Mesothelial cell of epicardium (in vitro differentiated cells): ENCODE measurements around the gene TMEFF2. TPM values are rescaled to one million over a fixed set of nuclear protein-coding genes. Genes with fewer than 3 reads are reported as not detected.
A peak's percentile ranks its signal among the peaks of the same experiment; 100 is the strongest.

Experiments used
- DNase-seq, 2 experiments: peaks; one replicate each; pipeline ENCODE4 v3.0.0; 2021; ENCODE audit warnings: low spot score in 2 of 2; ENCODE audit not compliant: unreplicated experiment in 2 of 2
- H3K27ac Mint-ChIP-seq: 2 replicates; pipeline ENCODE4 v1.8.0; 2021; ENCODE audit warnings: mixed read lengths
- H3K27me3 Mint-ChIP-seq: 2 replicates; pipeline ENCODE4 v1.8.0; 2021; ENCODE audit warnings: low read depth, mixed read lengths
- H3K36me3 Mint-ChIP-seq: 2 replicates; pipeline ENCODE4 v1.8.0; 2021; ENCODE audit warnings: mixed read lengths
- H3K4me1 Mint-ChIP-seq: 2 replicates; pipeline ENCODE4 v1.8.0; 2021; ENCODE audit warnings: mixed read lengths
- H3K4me3 Mint-ChIP-seq: 2 replicates; pipeline ENCODE4 v1.8.0; 2021; ENCODE audit warnings: mild to moderate bottlenecking, moderate library complexity, mixed read lengths
- H3K9me3 Mint-ChIP-seq: 2 replicates; pipeline ENCODE4 v1.8.0; 2021; ENCODE audit warnings: mixed read lengths
- total RNA-seq: library from RNA; stranded (reverse); gene quantifications from 3 replicates; pipeline ENCODE4 v1.2.1, GENCODE V29; 2021
- TF ChIP-seq, protein P1 (sequence below): fragments of 200-600 bp; sonication (generic); IDR thresholded peaks from one replicate; pipeline ENCODE4 v1.5.0; 2021; ENCODE audit warnings: antibody characterized with exemption; ENCODE audit not compliant: unreplicated experiment

The TMEFF2 gene
- total RNA-seq, 1 donor from 2014 or later: 18.1 TPM

DNA sequence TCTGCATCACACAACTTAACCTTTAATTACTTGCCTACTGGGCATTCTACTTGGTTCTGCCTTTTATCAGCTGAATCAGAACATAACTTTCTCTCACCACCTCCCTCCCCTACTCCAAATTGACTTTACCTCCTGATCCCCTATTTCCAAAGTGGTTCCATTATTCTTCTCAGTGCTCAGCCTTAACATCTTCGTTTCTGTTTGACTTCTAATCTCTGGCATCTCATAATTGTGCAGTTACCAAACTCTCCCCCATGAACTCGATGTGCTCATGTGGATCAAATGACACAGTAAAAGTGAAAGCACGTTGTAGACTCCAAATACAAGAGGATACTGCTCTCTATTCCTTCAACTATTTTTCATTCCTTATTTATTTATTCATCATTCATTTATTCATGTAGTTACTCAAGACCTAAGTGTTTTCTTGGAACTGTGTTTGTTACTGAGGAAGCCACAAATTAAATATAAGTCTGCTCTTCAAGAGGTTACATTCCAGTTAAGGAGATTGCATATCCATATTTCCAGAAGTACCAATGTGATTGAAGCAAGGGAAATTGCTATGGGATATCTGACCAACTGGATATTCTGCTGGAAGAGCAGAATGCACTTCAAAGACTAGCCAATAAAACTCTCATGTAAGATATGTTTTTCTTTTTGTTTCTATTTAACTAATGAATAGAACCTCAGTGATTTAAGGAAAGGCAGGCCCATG is 158.8 kb downstream of the TMEFF2 start:
- no peak for DNase-seq
- H3K4me1 Mint-ChIP-seq: peaks cover 24% of the 10 kb centered on the region
- TF ChIP-seq, protein P1, sequence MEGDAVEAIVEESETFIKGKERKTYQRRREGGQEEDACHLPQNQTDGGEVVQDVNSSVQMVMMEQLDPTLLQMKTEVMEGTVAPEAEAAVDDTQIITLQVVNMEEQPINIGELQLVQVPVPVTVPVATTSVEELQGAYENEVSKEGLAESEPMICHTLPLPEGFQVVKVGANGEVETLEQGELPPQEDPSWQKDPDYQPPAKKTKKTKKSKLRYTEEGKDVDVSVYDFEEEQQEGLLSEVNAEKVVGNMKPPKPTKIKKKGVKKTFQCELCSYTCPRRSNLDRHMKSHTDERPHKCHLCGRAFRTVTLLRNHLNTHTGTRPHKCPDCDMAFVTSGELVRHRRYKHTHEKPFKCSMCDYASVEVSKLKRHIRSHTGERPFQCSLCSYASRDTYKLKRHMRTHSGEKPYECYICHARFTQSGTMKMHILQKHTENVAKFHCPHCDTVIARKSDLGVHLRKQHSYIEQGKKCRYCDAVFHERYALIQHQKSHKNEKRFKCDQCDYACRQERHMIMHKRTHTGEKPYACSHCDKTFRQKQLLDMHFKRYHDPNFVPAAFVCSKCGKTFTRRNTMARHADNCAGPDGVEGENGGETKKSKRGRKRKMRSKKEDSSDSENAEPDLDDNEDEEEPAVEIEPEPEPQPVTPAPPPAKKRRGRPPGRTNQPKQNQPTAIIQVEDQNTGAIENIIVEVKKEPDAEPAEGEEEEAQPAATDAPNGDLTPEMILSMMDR: no peak
- peak overlapping the region; percentile 3 for H3K27ac Mint-ChIP-seq
- H3K9me3 Mint-ChIP-seq: no peaks in the 10 kb centered on the region
- H3K27me3 Mint-ChIP-seq: no peaks in the 10 kb centered on the region
- no peaks in the 10 kb centered on the region for H3K36me3 Mint-ChIP-seq
- H3K4me3 Mint-ChIP-seq: no peak overlapping the region

DNA sequence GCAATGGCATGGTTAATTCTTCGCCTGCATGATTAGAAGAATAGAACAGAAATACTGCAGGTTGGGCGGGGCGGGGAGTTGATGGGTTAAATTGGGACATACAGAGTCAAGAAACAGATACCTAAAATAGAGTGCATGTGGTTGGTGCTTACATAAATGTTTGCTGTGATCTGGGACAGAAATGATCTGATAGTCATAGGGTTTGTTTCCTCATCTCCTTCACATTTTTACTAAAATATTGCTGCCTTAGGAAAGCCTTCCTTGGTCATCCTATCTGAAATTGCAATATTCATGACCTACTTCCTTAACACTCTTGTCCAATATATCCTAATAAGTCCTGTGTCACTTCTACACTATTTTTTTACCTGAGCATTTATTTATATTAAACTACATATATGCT is 163.9 kb downstream of the TMEFF2 start:
- Mint-ChIP-seq H3K4me1 (peaks cover 10% of the 10 kb centered on the region), H3K9me3 (peaks cover 6% of the 10 kb centered on the region), H3K36me3 (peaks cover 6% of the 10 kb centered on the region), H3K27ac (no peak overlapping the region), H3K27me3 (no peaks in the 10 kb centered on the region), H3K4me3 (no peak overlapping the region)
- TF ChIP-seq, protein P1: no peak
- DNase-seq: no peak

DNA sequence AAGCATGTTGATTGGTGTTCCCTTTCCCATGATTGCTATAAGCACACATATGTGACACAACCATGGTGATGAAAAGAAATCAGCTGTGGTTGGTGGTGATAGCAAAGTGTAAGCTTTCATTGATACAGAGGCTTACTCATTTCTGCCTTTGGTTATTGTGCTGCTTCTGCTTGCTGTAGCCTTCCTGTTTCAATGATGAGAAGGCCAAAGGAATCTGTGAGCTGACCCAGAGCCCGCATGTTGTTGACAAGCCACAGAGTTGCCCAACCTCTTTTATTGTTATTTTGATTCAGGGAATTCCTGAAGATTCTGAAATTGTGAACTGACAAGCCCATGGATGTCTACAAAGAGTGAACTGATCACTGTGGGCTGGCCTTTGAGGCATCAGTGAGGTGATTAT is 164.4 kb downstream of the TMEFF2 start:
- Mint-ChIP-seq H3K36me3 (peaks cover 6% of the 10 kb centered on the region), H3K27me3 (no peaks in the 10 kb centered on the region), H3K27ac (no peak overlapping the region), H3K9me3 (peaks cover 6% of the 10 kb centered on the region), H3K4me3 (no peak overlapping the region), H3K4me1 (peaks cover 7% of the 10 kb centered on the region)
- TF ChIP-seq, protein P1: no peak
- DNase-seq: no peak

DNA sequence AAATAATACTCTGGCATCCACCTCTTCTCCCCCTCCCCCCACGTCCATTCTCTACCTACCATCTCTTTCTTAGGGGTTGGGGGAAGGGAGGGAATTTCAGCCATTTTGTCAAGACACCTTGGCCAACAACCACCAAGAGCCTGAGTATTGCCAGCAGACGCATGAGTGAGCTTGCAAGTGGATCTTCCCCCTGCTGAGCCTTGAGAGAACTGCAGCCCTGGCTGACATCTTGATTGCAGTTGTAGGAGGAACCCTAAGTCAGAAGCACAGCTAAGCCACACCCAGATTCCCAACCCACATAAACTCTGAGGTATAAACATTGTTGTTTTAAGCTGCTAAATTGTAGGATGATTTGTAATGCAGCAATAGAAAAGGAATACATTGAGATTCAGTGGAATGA is 165.6 kb downstream of the TMEFF2 start:
- TF ChIP-seq, protein P1: no peak
- no peak for DNase-seq
- Mint-ChIP-seq H3K27ac (no peak overlapping the region), H3K9me3 (peaks cover 6% of the 10 kb centered on the region), H3K36me3 (peaks cover 6% of the 10 kb centered on the region), H3K27me3 (no peaks in the 10 kb centered on the region), H3K4me3 (no peak overlapping the region), H3K4me1 (peaks cover 3% of the 10 kb centered on the region)

DNA sequence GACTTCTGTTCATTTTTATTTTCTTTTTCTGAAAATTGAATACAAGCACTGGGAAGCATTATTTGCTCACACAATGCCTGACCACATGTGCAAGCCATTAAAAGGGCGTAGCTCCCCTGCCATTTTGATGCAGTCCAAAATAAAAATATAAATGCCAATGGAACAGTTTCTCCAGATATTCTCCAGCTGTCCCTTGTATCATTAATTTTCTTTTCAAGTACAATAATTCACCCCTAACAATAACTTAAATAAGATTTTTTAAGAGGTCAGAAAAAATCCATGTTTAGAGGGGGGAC is 168.0 kb downstream of the TMEFF2 start:
- H3K36me3 Mint-ChIP-seq: peaks cover 6% of the 10 kb centered on the region
- H3K9me3 Mint-ChIP-seq: peaks cover 6% of the 10 kb centered on the region
- no peak for DNase-seq
- no peak overlapping the region for H3K4me3 Mint-ChIP-seq
- peaks cover 1% of the 10 kb centered on the region for H3K4me1 Mint-ChIP-seq
- TF ChIP-seq, protein P1: no peak
- no peak overlapping the region for H3K27ac Mint-ChIP-seq
- H3K27me3 Mint-ChIP-seq: no peaks in the 10 kb centered on the region
